GM23338 (cell line): Measurements from ENCODE around the gene ANKLE2. TPM values are rescaled to one million over a fixed set of nuclear protein-coding genes. Genes with fewer than 3 reads are reported as not detected.
A peak's percentile ranks its signal among the peaks of the same experiment; 100 is the strongest.

Experiments used
- ATAC-seq: fragments of 200-7000 bp; cut with Tn5 transposase; 3 replicates; pipeline ENCODE4 v1.9.1; 2020
- DNase-seq: peaks from one replicate; pipeline ENCODE4 v3.0.0-alpha.2; 2015; ENCODE audit warnings: low spot score
- H2AFZ ChIP-seq: fragments of 200-600 bp; sonication (generic); 2 replicates; pipeline ENCODE4 v1.8.0; 2016; ENCODE audit warnings: antibody characterized with exemption, mild to moderate bottlenecking, moderate library complexity
- H3F3A ChIP-seq: fragments of 200-600 bp; sonication (generic); replicated peaks from 2 replicates; pipeline ENCODE4 v1.8.0; 2017; ENCODE audit warnings: antibody characterized with exemption, mixed run types, low read depth
- H3K27ac ChIP-seq: fragments of 200-600 bp; sonication (generic); 2 replicates; pipeline ENCODE4 v1.6.1; 2016; ENCODE audit warnings: low read depth
- H3K27me3 ChIP-seq: fragments of 200-600 bp; sonication (generic); 2 replicates; pipeline ENCODE4 v1.8.0; 2016; ENCODE audit warnings: mild to moderate bottlenecking, mixed run types, moderate library complexity; ENCODE audit not compliant: insufficient read depth
- H3K36me3 ChIP-seq: fragments of 200-600 bp; sonication (generic); 2 replicates; pipeline ENCODE4 v1.8.0; 2016; ENCODE audit warnings: mild to moderate bottlenecking; ENCODE audit not compliant: insufficient read depth
- H3K4me1 ChIP-seq: fragments of 200-600 bp; sonication (generic); 2 replicates; pipeline ENCODE4 v1.8.0; 2016; ENCODE audit warnings: mild to moderate bottlenecking, moderate library complexity; ENCODE audit not compliant: insufficient read depth
- H3K4me2 ChIP-seq: fragments of 200-600 bp; sonication (generic); 2 replicates; pipeline ENCODE4 v1.7.1; 2017; ENCODE audit warnings: mixed run types
- H3K4me3 ChIP-seq: fragments of 200-600 bp; sonication (generic); 2 replicates; pipeline ENCODE4 v1.6.1; 2016; ENCODE audit warnings: mixed run types
- H3K79me2 ChIP-seq: fragments of 200-600 bp; sonication (generic); replicated peaks from 2 replicates; pipeline ENCODE4 v1.8.0; 2017; ENCODE audit warnings: mild to moderate bottlenecking; ENCODE audit not compliant: insufficient read depth
- H3K9me2 ChIP-seq: fragments of 200-600 bp; sonication (generic); 2 replicates; pipeline ENCODE4 v1.8.0; 2017; ENCODE audit not compliant: insufficient read depth
- H4K20me1 ChIP-seq: fragments of 200-600 bp; sonication (generic); replicated peaks from 2 replicates; pipeline ENCODE4 v1.8.0; 2017; ENCODE audit warnings: mild to moderate bottlenecking; ENCODE audit not compliant: insufficient read depth
- H3K27ac Mint-ChIP-seq: 2 replicates; pipeline ENCODE4 v1.8.0; 2020; ENCODE audit warnings: inconsistent platforms, mild to moderate bottlenecking, moderate library complexity, mixed read lengths
- H3K27me3 Mint-ChIP-seq: 3 replicates; pipeline ENCODE4 v1.8.0; 2022; ENCODE audit warnings: low read depth, mild to moderate bottlenecking, moderate library complexity, mixed read lengths, inconsistent platforms; ENCODE audit not compliant: insufficient read depth, poor library complexity
- H3K36me3 Mint-ChIP-seq: 3 replicates; pipeline ENCODE4 v1.8.0; 2021; ENCODE audit warnings: low read depth, mild to moderate bottlenecking, inconsistent platforms, moderate library complexity, mixed read lengths
- H3K4me1 Mint-ChIP-seq: 3 replicates; pipeline ENCODE4 v1.8.0; 2020; ENCODE audit warnings: mild to moderate bottlenecking, inconsistent platforms, mixed read lengths
- H3K4me3 Mint-ChIP-seq: 3 replicates; pipeline ENCODE4 v1.8.0; 2021; ENCODE audit warnings: moderate library complexity, mild to moderate bottlenecking, inconsistent platforms, mixed read lengths
- H3K9me3 Mint-ChIP-seq: 3 replicates; pipeline ENCODE4 v1.8.0; 2020; ENCODE audit warnings: moderate library complexity, mild to moderate bottlenecking, inconsistent platforms, mixed read lengths
- CTCF ChIP-seq, 2 experiments: fragments of 200-600 bp in 1 of 2; sonication (generic) in 1 of 2; conservative IDR thresholded peaks; 2 replicates each; pipeline versions ENCODE4 v1.5.1 to v1.6.1; 2016 to 2017; ENCODE audit warnings: antibody characterized with exemption in 2 of 2, low read depth in 2 of 2, mild to moderate bottlenecking in 2 of 2, moderate library complexity in 1 of 2
- ETS1 ChIP-seq: IDR thresholded peaks from 2 replicates; pipeline ENCODE4 v1.6.1; 2016; ENCODE audit warnings: antibody characterized with exemption
- EZH2 ChIP-seq: fragments of 200-600 bp; sonication (generic); IDR thresholded peaks from one replicate; pipeline ENCODE4 v1.8.0; 2017; ENCODE audit warnings: antibody characterized with exemption, mild to moderate bottlenecking, low read depth; ENCODE audit not compliant: unreplicated experiment
- NANOG ChIP-seq: IDR thresholded peaks from 2 replicates; pipeline ENCODE4 v1.6.1; 2016; ENCODE audit warnings: antibody characterized with exemption, borderline replicate concordance
- POLR2AphosphoS5 ChIP-seq: IDR thresholded peaks from 2 replicates; pipeline ENCODE4 v1.6.1; 2016; ENCODE audit warnings: antibody characterized with exemption, low read depth
- ZNF331 ChIP-seq: fragments of 250-450 bp; sonication (Bioruptor Pico); IDR thresholded peaks from 2 replicates; pipeline ENCODE4 v1.5.0; 2020; ENCODE audit warnings: low read depth, mild to moderate bottlenecking, moderate library complexity
- ZNF462 ChIP-seq: fragments of 250-450 bp; sonication (Bioruptor Pico); IDR thresholded peaks from 2 replicates; pipeline ENCODE4 v1.5.0; 2020; ENCODE audit warnings: mild to moderate bottlenecking, moderate library complexity
- polyA plus RNA-seq: library from polyadenylated mRNA; unstranded; fragments of >200 nt; fragmentation: Nextera tagmentation; extraction: Ambion mirVana; gene quantifications from 2 replicates; pipeline ENCODE4 v1.2.1, GENCODE V29; 2016
- total RNA-seq: library from RNA; depleted of rRNA; stranded (reverse); fragments of >200 nt; shearing (Covaris generic); gene quantifications from 2 replicates; pipeline ENCODE4 v1.2.3, GENCODE V29; 2014

Gene ANKLE2
- total and polyA plus RNA-seq, 2 experiments from 2014 or later: 27.2 to 63.7 TPM

- TF ChIP-seq CTCF (conservative IDR thresholded peaks at IDR 0.05; ENCODE audit: low read depth in 2 of 2): no peak
Measured at GRCh38 chr12:132690112-132690511, 71.5 kb downstream of the ANKLE2 start (continued).

- H3K27me3 Mint-ChIP-seq: peaks cover 14% of the 10 kb centered on the region
- H3K36me3 Mint-ChIP-seq: peaks cover 24% of the 10 kb centered on the region; the same call in 2 of the 3 replicates
- no peaks in the 10 kb centered on the region for H3K9me3 Mint-ChIP-seq
- Histone ChIP-seq H3K4me2 (peak overlapping the region; percentile 71), H3K4me3 (peak overlapping the region; percentile 45), H3K36me3 (no peaks in the 10 kb centered on the region), H3K27me3 (peaks cover 15% of the 10 kb centered on the region), H2AFZ (no peak overlapping the region), H3K9me2 (no peaks in the 10 kb centered on the region), H4K20me1 (peaks cover 28% of the 10 kb centered on the region), H3K4me1 (peaks cover 3% of the 10 kb centered on the region; the same call in 1 of the 2 replicates), H3K27ac (no peak overlapping the region), H3K79me2 (peaks cover 22% of the 10 kb centered on the region), H3F3A (0 out of 2 replicates have a peak, but pooled peaks cover 6% of the 10 kb centered on the region)
- ATAC-seq: no peak
- TF ChIP-seq EZH2: no peak
- TF ChIP-seq POLR2AphosphoS5: no peak
- TF ChIP-seq NANOG: no peak
- no peak for TF ChIP-seq ETS1
- TF ChIP-seq ZNF331 (CRISPR knock-in tag): no peak
- H3K27ac Mint-ChIP-seq: no peak overlapping the region
- peaks cover 21% of the 10 kb centered on the region for H3K4me1 Mint-ChIP-seq
- H3K4me3 Mint-ChIP-seq: peak overlapping the region; percentile 79
- peak; percentile 21 for DNase-seq
Measured at GRCh38 chr12:132689227-132689626, 72.4 kb downstream of the ANKLE2 start.

- H3K36me3 Mint-ChIP-seq: peaks cover 24% of the 10 kb centered on the region; the same call in 2 of the 3 replicates
- H3K4me3 Mint-ChIP-seq: peak within 1 kb of the TSS; percentile 72
- peak; percentile 93 for ATAC-seq
- Histone ChIP-seq H3F3A (0 out of 2 replicates have a peak, but pooled peaks cover 6% of the 10 kb centered on the region), H4K20me1 (peaks cover 36% of the 10 kb centered on the region), H3K4me3 (peak within 1 kb of the TSS; percentile 69), H3K9me2 (no peaks in the 10 kb centered on the region), H2AFZ (no peak within 1 kb of the TSS), H3K4me1 (peaks cover 3% of the 10 kb centered on the region; the same call in 1 of the 2 replicates), H3K27me3 (peaks cover 15% of the 10 kb centered on the region), H3K36me3 (no peaks in the 10 kb centered on the region), H3K79me2 (peaks cover 34% of the 10 kb centered on the region), H3K27ac (no peak within 1 kb of the TSS), H3K4me2 (peak within 1 kb of the TSS; percentile 76)
- H3K4me1 Mint-ChIP-seq: peaks cover 21% of the 10 kb centered on the region
- H3K27ac Mint-ChIP-seq: no peak within 1 kb of the TSS
- no peaks in the 10 kb centered on the region for H3K9me3 Mint-ChIP-seq
- peak; percentile 98 for DNase-seq
- H3K27me3 Mint-ChIP-seq: peaks cover 14% of the 10 kb centered on the region
- no peak for TF ChIP-seq NANOG
- no peak for TF ChIP-seq ZNF462 (CRISPR knock-in tag)
- no peak for TF ChIP-seq ETS1
Measured at GRCh38 chr12:132687211-132688164, 74.1 kb downstream of the ANKLE2 start, which contains the start of the genes POLE and PXMP2. TSS of gene POLE (minus strand) at chr12:132687342. CDS start at chr12:132687315, 27 bp downstream. TSS of gene PXMP2 (plus strand) at chr12:132687587. CDS start at chr12:132687671, 84 bp downstream.
